ENCODE measurements around the gene SPTLC3.
"Not testable (repeated sequence)": the region's sequence is repeated elsewhere in the genome, so short reads cannot be mapped to it uniquely, and the experiment has no call there.

The SPTLC3 gene

GRCh38 chr20:13008761-13009681, at the start of gene SPTLC3:
TSS of gene SPTLC3 (plus strand) at chr20:13008972. CDS start at chr20:13009268, 296 bp downstream.
- no peak for DNase-seq (ENCODE audit: low read depth in 2 of 2)

GRCh38 chr20:12961725-12962124, 47.0 kb upstream of the SPTLC3 start:
- no peak for DNase-seq (ENCODE audit: low read depth in 2 of 2)

GRCh38 chr20:12962895-12963294, 45.9 kb upstream of the SPTLC3 start:
- DNase-seq (ENCODE audit: low read depth in 2 of 2): no peak

- no peak for DNase-seq (ENCODE audit: low read depth in 2 of 2)
Measured at GRCh38 chr20:12963416-12963815, 45.4 kb upstream of the SPTLC3 start.

- no peak for DNase-seq (ENCODE audit: low read depth in 2 of 2)
Measured at GRCh38 chr20:12965212-12965869, 43.4 kb upstream of the SPTLC3 start.

GRCh38 chr20:12965870-12966251, 42.9 kb upstream of the SPTLC3 start:
- DNase-seq (ENCODE audit: low read depth in 2 of 2): no peak

- no peak for DNase-seq (ENCODE audit: low read depth in 2 of 2)
Measured at GRCh38 chr20:12966468-12967085, 42.2 kb upstream of the SPTLC3 start.

GRCh38 chr20:12967932-12968331, 40.8 kb upstream of the SPTLC3 start:
- DNase-seq (ENCODE audit: low read depth in 2 of 2): no peak

GRCh38 chr20:12968472-12968871, 40.3 kb upstream of the SPTLC3 start:
- no peak for DNase-seq (ENCODE audit: low read depth in 2 of 2)

- DNase-seq (ENCODE audit: low read depth in 2 of 2): no peak
Measured at GRCh38 chr20:12969071-12969669, 39.6 kb upstream of the SPTLC3 start.

GRCh38 chr20:12970372-12970821, 38.4 kb upstream of the SPTLC3 start:
- no peak for DNase-seq (ENCODE audit: low read depth in 2 of 2)

- no peak for DNase-seq (ENCODE audit: low read depth in 2 of 2)
Measured at GRCh38 chr20:12975833-12976608, 32.8 kb upstream of the SPTLC3 start.

- no peak for DNase-seq (ENCODE audit: low read depth in 2 of 2)
Measured at GRCh38 chr20:12976720-12977309, 32.0 kb upstream of the SPTLC3 start.

GRCh38 chr20:12977328-12978125, 31.2 kb upstream of the SPTLC3 start:
- DNase-seq (ENCODE audit: low read depth in 2 of 2): no peak

GRCh38 chr20:12978126-12978394, 30.7 kb upstream of the SPTLC3 start:
- no peak for DNase-seq (ENCODE audit: low read depth in 2 of 2)

GRCh38 chr20:12978613-12979495, 29.9 kb upstream of the SPTLC3 start:
- DNase-seq (ENCODE audit: low read depth in 2 of 2): no peak

- DNase-seq (ENCODE audit: low read depth in 2 of 2): not testable (repeated sequence)
Measured at GRCh38 chr20:12979713-12980112, 29.1 kb upstream of the SPTLC3 start.

- no peak for DNase-seq (ENCODE audit: low read depth in 2 of 2)
Measured at GRCh38 chr20:12982098-12982497, 26.7 kb upstream of the SPTLC3 start.

GRCh38 chr20:12984069-12984765, 24.6 kb upstream of the SPTLC3 start:
- DNase-seq (ENCODE audit: low read depth in 2 of 2): no peak
